HepG2 (cell line): ENCODE data around the gene FGD3.

ENCODE experiments used
- EP300 ChIP-seq, 3 experiments: sonication (generic) in 1 of 3; formaldehyde crosslinking in 1 of 3; IDR thresholded peaks; 2 replicates each; pipeline versions ENCODE4 v1.5.1 to v1.6.1; 2011 to 2020; ENCODE audit warnings: low read depth in 2 of 3, low read length in 2 of 3, borderline replicate concordance in 1 of 3, improper control_type of control experiment in 1 of 3, mild to moderate bottlenecking in 1 of 3, missing genetic modification reagents in 1 of 3, moderate library complexity in 1 of 3
- JUNB ChIP-seq: sonication (generic); formaldehyde crosslinking; IDR thresholded peaks from 2 replicates; pipeline ENCODE4 v1.8.0; 2022; ENCODE audit warnings: missing genetic modification reagents, mild to moderate bottlenecking, borderline replicate concordance
- NFE2 ChIP-seq: sonication (generic); formaldehyde crosslinking; IDR thresholded peaks from 2 replicates; pipeline ENCODE4 v1.4.0; 2020; ENCODE audit warnings: missing genetic modification reagents
- POLR2A ChIP-seq, 2 experiments: IDR thresholded peaks; 2 replicates each; pipeline ENCODE4 v1.6.1; 2011; ENCODE audit warnings: low read depth in 2 of 2, low read length in 2 of 2, mild to moderate bottlenecking in 1 of 2, moderate library complexity in 1 of 2; ENCODE audit not compliant: insufficient read depth in 1 of 2
- TBX2 ChIP-seq: sonication (generic); formaldehyde crosslinking; IDR thresholded peaks from 2 replicates; pipeline ENCODE4 v1.5.0; 2020; ENCODE audit warnings: missing genetic modification reagents, mild to moderate bottlenecking, borderline replicate concordance
- ZMYM2 ChIP-seq: sonication (generic); formaldehyde crosslinking; IDR thresholded peaks from 2 replicates; pipeline ENCODE4 v1.8.0; 2022; ENCODE audit warnings: mild to moderate bottlenecking, missing genetic modification reagents

DNA sequence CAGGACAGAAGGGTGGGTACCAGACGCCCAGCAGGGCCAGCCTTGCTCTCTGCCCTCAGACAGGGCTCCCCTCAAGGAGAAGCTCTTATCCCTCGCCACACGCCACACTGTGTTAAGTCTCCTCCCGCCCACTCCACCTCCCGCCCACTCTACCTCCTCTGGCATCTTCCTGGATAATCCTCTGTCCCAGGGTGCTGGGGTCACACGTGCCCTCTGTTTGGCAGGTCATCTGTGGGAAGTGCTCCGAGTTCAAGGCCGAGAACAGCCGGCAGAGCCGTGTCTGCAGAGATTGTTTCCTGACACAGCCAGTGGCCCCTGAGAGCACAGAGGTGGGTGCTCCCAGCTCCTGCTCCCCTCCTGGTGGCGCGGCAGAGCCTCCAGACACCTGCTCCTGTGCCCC is 85.2 kb downstream of the FGD3 start:
- TF ChIP-seq JUNB: no peak
- no peak for TF ChIP-seq POLR2A (IDR thresholded peaks at IDR 0.05; ENCODE audit: insufficient read depth in 1 of 2, low read depth in 2 of 2, low read length in 2 of 2)
- TF ChIP-seq TBX2 (CRISPR knock-in tag): no peak
- TF ChIP-seq EP300 (IDR thresholded peaks at IDR 0.05; ENCODE audit: low read depth in 2 of 2, low read length in 2 of 2): no peak
- no peak for TF ChIP-seq EP300 (CRISPR knock-in tag; IDR thresholded peaks at IDR 0.05; ENCODE audit: borderline replicate concordance)
- TF ChIP-seq NFE2 (CRISPR knock-in tag): no peak
- TF ChIP-seq ZMYM2 (CRISPR knock-in tag): no peak
